HL-60 (cell line): ENCODE measurements around the gene TSPAN13.

ENCODE experiments used
- DNase-seq, 2 experiments: peaks; one replicate each; pipeline ENCODE4 v3.0.0-alpha.2; 2010 to 2020; ENCODE audit warnings: low read depth in 1 of 2, low spot score in 1 of 2
- H3K27ac ChIP-seq: fragments of 250-450 bp; sonication (Bioruptor Pico); replicated peaks from 2 replicates; pipeline ENCODE4 v1.5.1; 2020; ENCODE audit warnings: mild to moderate bottlenecking, moderate library complexity
- H3K27me3 ChIP-seq: fragments of 250-450 bp; sonication (Bioruptor Pico); 2 replicates; pipeline ENCODE4 v1.5.1; 2021; ENCODE audit warnings: mild to moderate bottlenecking, moderate library complexity; ENCODE audit not compliant: insufficient read depth, poor library complexity, severe bottlenecking
- H3K4me3 ChIP-seq: replicated peaks from 2 replicates; pipeline ENCODE4 v1.5.1; 2011; ENCODE audit warnings: mild to moderate bottlenecking, control low read depth, low read length; ENCODE audit not compliant: insufficient read depth
- GABPA ChIP-seq: IDR thresholded peaks from 2 replicates; pipeline ENCODE4 v1.6.1; 2012; ENCODE audit warnings: low read depth
- POLR2AphosphoS5 ChIP-seq: IDR thresholded peaks from 2 replicates; pipeline ENCODE4 v1.6.1; 2012; ENCODE audit warnings: low read depth
- SPI1 ChIP-seq: IDR thresholded peaks from 2 replicates; pipeline ENCODE4 v1.6.1; 2012; ENCODE audit warnings: low read depth, mild to moderate bottlenecking, borderline replicate concordance
- TF ChIP-seq, protein P1 (sequence below): IDR thresholded peaks from one replicate; pipeline ENCODE4 v1.5.1; 2011; ENCODE audit warnings: low read length, control low read depth, inconsistent platforms; ENCODE audit not compliant: insufficient read depth
- TF ChIP-seq, protein P2 (sequence below): IDR thresholded peaks from 2 replicates; pipeline ENCODE4 v1.6.1; 2012; ENCODE audit warnings: low read depth; ENCODE audit not compliant: insufficient replicate concordance

The TSPAN13 gene

DNA sequence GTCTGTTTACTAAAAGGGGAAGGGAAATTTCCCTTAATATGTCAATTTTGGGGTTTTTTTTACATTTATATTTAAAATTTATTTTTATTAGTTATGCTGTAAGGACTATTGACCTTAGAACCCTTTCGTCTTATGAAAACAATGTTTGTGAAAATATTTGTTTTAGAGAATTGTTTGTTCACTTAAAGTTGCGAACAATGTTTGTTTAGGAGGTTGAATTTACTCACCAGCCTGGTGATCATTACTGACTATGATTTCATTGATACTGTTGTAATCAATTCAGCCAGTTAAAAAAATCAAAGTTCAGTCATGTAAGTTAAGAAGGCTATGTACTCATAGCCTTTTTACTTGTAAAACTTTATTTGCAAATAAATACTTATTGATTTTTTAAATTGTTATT, 27.4 kb upstream of the TSPAN13 start:
- DNase-seq = no peak
- TF ChIP-seq, protein P1, sequence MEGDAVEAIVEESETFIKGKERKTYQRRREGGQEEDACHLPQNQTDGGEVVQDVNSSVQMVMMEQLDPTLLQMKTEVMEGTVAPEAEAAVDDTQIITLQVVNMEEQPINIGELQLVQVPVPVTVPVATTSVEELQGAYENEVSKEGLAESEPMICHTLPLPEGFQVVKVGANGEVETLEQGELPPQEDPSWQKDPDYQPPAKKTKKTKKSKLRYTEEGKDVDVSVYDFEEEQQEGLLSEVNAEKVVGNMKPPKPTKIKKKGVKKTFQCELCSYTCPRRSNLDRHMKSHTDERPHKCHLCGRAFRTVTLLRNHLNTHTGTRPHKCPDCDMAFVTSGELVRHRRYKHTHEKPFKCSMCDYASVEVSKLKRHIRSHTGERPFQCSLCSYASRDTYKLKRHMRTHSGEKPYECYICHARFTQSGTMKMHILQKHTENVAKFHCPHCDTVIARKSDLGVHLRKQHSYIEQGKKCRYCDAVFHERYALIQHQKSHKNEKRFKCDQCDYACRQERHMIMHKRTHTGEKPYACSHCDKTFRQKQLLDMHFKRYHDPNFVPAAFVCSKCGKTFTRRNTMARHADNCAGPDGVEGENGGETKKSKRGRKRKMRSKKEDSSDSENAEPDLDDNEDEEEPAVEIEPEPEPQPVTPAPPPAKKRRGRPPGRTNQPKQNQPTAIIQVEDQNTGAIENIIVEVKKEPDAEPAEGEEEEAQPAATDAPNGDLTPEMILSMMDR = no peak
- TF ChIP-seq SPI1 (no peak), GABPA (no peak), POLR2AphosphoS5 (no peak)
- TF ChIP-seq, protein P2, sequence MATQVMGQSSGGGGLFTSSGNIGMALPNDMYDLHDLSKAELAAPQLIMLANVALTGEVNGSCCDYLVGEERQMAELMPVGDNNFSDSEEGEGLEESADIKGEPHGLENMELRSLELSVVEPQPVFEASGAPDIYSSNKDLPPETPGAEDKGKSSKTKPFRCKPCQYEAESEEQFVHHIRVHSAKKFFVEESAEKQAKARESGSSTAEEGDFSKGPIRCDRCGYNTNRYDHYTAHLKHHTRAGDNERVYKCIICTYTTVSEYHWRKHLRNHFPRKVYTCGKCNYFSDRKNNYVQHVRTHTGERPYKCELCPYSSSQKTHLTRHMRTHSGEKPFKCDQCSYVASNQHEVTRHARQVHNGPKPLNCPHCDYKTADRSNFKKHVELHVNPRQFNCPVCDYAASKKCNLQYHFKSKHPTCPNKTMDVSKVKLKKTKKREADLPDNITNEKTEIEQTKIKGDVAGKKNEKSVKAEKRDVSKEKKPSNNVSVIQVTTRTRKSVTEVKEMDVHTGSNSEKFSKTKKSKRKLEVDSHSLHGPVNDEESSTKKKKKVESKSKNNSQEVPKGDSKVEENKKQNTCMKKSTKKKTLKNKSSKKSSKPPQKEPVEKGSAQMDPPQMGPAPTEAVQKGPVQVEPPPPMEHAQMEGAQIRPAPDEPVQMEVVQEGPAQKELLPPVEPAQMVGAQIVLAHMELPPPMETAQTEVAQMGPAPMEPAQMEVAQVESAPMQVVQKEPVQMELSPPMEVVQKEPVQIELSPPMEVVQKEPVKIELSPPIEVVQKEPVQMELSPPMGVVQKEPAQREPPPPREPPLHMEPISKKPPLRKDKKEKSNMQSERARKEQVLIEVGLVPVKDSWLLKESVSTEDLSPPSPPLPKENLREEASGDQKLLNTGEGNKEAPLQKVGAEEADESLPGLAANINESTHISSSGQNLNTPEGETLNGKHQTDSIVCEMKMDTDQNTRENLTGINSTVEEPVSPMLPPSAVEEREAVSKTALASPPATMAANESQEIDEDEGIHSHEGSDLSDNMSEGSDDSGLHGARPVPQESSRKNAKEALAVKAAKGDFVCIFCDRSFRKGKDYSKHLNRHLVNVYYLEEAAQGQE = no peak
- H3K27me3 ChIP-seq = no peaks in the 10 kb centered on the region
- no peak overlapping the region for H3K4me3 ChIP-seq
- no peak overlapping the region for H3K27ac ChIP-seq

DNA sequence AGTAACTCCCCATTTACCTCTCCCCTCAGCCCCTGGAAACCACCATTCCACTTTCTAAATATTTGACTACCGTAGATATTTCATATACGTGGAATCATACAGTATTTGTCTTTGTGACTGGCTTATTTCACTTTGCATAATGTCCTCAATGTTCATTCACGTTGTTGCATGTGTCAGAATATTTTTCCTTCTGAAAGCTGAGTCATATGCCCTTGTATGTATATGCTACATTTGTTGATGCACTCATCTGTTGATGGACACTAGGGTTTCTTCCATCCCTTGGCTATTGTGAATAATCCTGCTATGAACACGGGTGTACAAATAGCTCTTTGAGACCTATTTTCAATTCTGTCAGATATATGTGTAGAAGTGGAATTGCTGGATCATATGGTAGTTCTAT, 25.8 kb upstream of the TSPAN13 start:
- no peak overlapping the region for H3K27ac ChIP-seq
- no peak for DNase-seq
- H3K27me3 ChIP-seq = no peaks in the 10 kb centered on the region
- H3K4me3 ChIP-seq = no peak overlapping the region
- TF ChIP-seq SPI1 (no peak), GABPA (no peak), POLR2AphosphoS5 (no peak)
- TF ChIP-seq, protein P2 = no peak
- TF ChIP-seq, protein P1 = no peak

DNA sequence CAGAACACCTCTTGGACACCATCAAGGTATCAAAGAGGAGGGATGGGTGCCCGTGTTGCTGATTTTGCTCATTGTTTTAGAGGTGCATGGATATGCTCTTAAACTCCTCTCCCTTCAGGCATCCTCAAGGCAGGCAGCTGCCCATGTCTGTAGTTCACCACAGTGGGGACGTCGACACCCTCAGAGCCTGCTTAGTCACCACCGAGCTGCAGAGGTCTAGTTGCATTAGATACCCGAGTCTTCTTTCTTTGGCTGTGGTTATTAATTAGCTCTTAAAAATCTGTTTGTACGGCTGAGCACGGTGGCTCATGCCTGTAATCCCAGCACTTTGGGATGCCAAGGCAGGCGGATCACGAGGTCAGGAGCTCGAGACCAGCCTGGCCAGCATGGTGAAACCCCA, 24.7 kb upstream of the TSPAN13 start:
- no peak for TF ChIP-seq POLR2AphosphoS5
- TF ChIP-seq, protein P2 = no peak
- TF ChIP-seq GABPA = no peak
- TF ChIP-seq, protein P1 = no peak
- no peak for TF ChIP-seq SPI1
- DNase-seq = no peak
- no peak overlapping the region for H3K27ac ChIP-seq
- H3K27me3 ChIP-seq = no peaks in the 10 kb centered on the region
- H3K4me3 ChIP-seq = no peak overlapping the region
